HepG2 (cell line): Measurements from ENCODE around the gene BAIAP2L1. TPM values are rescaled to one million over a fixed set of nuclear protein-coding genes. Genes with fewer than 3 reads are reported as not detected.

Experiments
- ATAC-seq: fragments of 200-7000 bp; cut with Tn5 transposase; 3 replicates; pipeline ENCODE4 v1.9.1; 2020; ENCODE audit warnings: mild to moderate bottlenecking, moderate library complexity
- BruUV-seq: library from RNA; stranded (reverse); fragments of 400-500 nt; replicated peaks from 2 replicates; lab custom pipeline; 2021; lab: Mats Ljungman, UMichigan
- CTCF ChIA-PET: fragments of 300-600 bp; formaldehyde crosslinking; extraction: SDS; loops from one replicate; lab custom pipeline; 2021; ENCODE audit warnings: low total read pairs, inconsistent platforms, low intra/inter-chr PET ratio; lab: Yijun Ruan, JAX
- POLR2A ChIA-PET: fragments of 350-600 bp; sonication (Branson Sonifier 250); formaldehyde crosslinking; loops from one replicate; lab custom pipeline; 2020; ENCODE audit warnings: antibody characterized with exemption, inconsistent platforms; lab: Yijun Ruan, JAX
- DNase-seq: peaks from one replicate; pipeline ENCODE4 v3.0.0-alpha.2; 2015; ENCODE audit warnings: low spot score
- FAIRE-seq: peaks from 3 replicates; lab custom pipeline; 2011; peaks lifted over from hg19 to GRCh38; lab: Jason Lieb, UNC
- H2AFZ ChIP-seq: one replicate; pipeline ENCODE4 v1.6.1; 2011; ENCODE audit warnings: low read length, inconsistent platforms
- H3K27ac ChIP-seq: fragments of 300-600 bp; 3 replicates; pipeline ENCODE4 v1.8.0; 2011; ENCODE audit warnings: mixed run types, mild to moderate bottlenecking, mixed read lengths, low read length, inconsistent platforms; ENCODE audit not compliant: insufficient read depth; ENCODE audit errors: extremely low read length
- H3K27me3 ChIP-seq, 2 experiments: fragments of 200-600 bp in 1 of 2; 2 replicates in 1 of 2; 3 replicates in 1 of 2; pipeline versions ENCODE4 v1.6.0 to v1.8.0; 2011; ENCODE audit warnings: low read length in 2 of 2, mild to moderate bottlenecking in 2 of 2, moderate library complexity in 2 of 2, inconsistent platforms in 1 of 2; ENCODE audit not compliant: insufficient read depth in 2 of 2, control insufficient read depth in 1 of 2
- H3K36me3 ChIP-seq, 2 experiments: fragments of 200-600 bp in 1 of 2; replicated peaks in 1 of 2; 2 replicates in 1 of 2; 3 replicates in 1 of 2; pipeline versions ENCODE4 v1.5.1 to v1.8.0; 2011; ENCODE audit warnings: low read length in 2 of 2, inconsistent platforms in 1 of 2; ENCODE audit not compliant: insufficient read depth in 2 of 2, control insufficient read depth in 1 of 2
- H3K4me1 ChIP-seq: 2 replicates; pipeline ENCODE4 v1.5.1; 2012; ENCODE audit warnings: low read length, inconsistent platforms; ENCODE audit not compliant: insufficient read depth
- H3K4me2 ChIP-seq: 2 replicates; pipeline ENCODE4 v1.6.0; 2011; ENCODE audit warnings: low read depth, low read length, inconsistent platforms
- H3K4me3 ChIP-seq, 3 experiments: fragments of 200-600 bp in 1 of 3; sonication (generic), shearing (Covaris generic) in 1 of 3; replicated peaks in 1 of 3; 2 replicates each; pipeline ENCODE4 v1.5.1; 2011 to 2016; ENCODE audit warnings: low read length in 3 of 3, inconsistent platforms in 2 of 3, low read depth in 2 of 3, mild to moderate bottlenecking in 2 of 3, control low read depth in 1 of 3, mixed read lengths in 1 of 3; ENCODE audit not compliant: insufficient read depth in 1 of 3
- H3K79me2 ChIP-seq: one replicate; pipeline ENCODE4 v1.6.1; 2011; ENCODE audit warnings: low read length, inconsistent platforms; ENCODE audit not compliant: insufficient read depth
- H3K9ac ChIP-seq: 2 replicates; pipeline ENCODE4 v1.6.0; 2011; ENCODE audit warnings: mild to moderate bottlenecking, low read depth, low read length, inconsistent platforms; ENCODE audit not compliant: insufficient read depth
- H3K9me3 ChIP-seq: 2 replicates; pipeline ENCODE4 v1.5.1; 2012; ENCODE audit warnings: mild to moderate bottlenecking, low read length
- H4K20me1 ChIP-seq: 2 replicates; pipeline ENCODE4 v1.6.0; 2011; ENCODE audit warnings: inconsistent platforms, mild to moderate bottlenecking, low read length, moderate library complexity; ENCODE audit not compliant: insufficient read depth
- CCDC6 ChIP-seq: sonication (generic); formaldehyde crosslinking; IDR thresholded peaks from 2 replicates; pipeline ENCODE4 v1.8.1; 2022; ENCODE audit warnings: mild to moderate bottlenecking, missing genetic modification reagents, moderate library complexity
- NFE2L2 ChIP-seq: fragments of 150-350 bp; IDR thresholded peaks from 2 replicates; pipeline ENCODE4 v1.6.1; 2014; ENCODE audit warnings: low read length
- SP4 ChIP-seq: sonication (generic); formaldehyde crosslinking; IDR thresholded peaks from 2 replicates; pipeline ENCODE4 v1.8.1; 2023; ENCODE audit warnings: mild to moderate bottlenecking, missing genetic modification reagents
- STAT5B ChIP-seq: sonication (generic); formaldehyde crosslinking; IDR thresholded peaks from 2 replicates; pipeline ENCODE4 v1.4.0; 2020; ENCODE audit warnings: missing genetic modification reagents
- ZNF232 ChIP-seq: sonication (generic); formaldehyde crosslinking; IDR thresholded peaks from 2 replicates; pipeline ENCODE4 v1.4.0; 2020; ENCODE audit warnings: missing genetic modification reagents, borderline replicate concordance
- ZNF619 ChIP-seq: sonication (generic); formaldehyde crosslinking; IDR thresholded peaks from 2 replicates; pipeline ENCODE4 v1.4.0; 2020; ENCODE audit warnings: mild to moderate bottlenecking, missing genetic modification reagents
- WGBS: methylation state at CpG from one replicate; pipeline ENCODE4 v1.1.6; 2017; ENCODE audit warnings: low lambda C conversion rate; 5-methylcytosine and 5-hydroxymethylcytosine counted together
- in situ Hi-C: cut with HindIII; loops from 2 replicates; pipeline ENCODE4 v1.10.0; 2017; ENCODE audit warnings: low pct_unique_long_range_greater_than_20kb; ENCODE audit not compliant: extremely low pct_ligation_motif_present
- intact Hi-C: fragments of 100-400 bp; cut with micrococcal nuclease; formaldehyde crosslinking; loops from one replicate; pipeline ENCODE4 v1.10.0; 2022; ENCODE audit not compliant: unreplicated experiment
- polyA plus RNA-seq, 8 experiments: library from polyadenylated mRNA; depleted of rRNA in 3 of 8; stranded (reverse) in 7 of 8; unstranded in 1 of 8; fragments of >200 nt; fragmentation: Illumina TruSeq in 4 of 8; extraction: Trizol in 4 of 8; gene quantifications; 2 replicates each; pipeline versions ENCODE4 v1.2.1 to v1.2.3, GENCODE V29; 2011 to 2016; ENCODE audit warnings: low read depth in 4 of 8, missing spikeins in 1 of 8, mixed read lengths in 1 of 8; ENCODE audit not compliant: insufficient read depth in 1 of 8
- total RNA-seq, 5 experiments: library from RNA; depleted of rRNA; stranded (reverse); fragments of >200 nt; fragmentation: Illumina TruSeq; extraction: Trizol; gene quantifications; 2 replicates each; pipeline ENCODE4 v1.2.3, GENCODE V29; 2016; ENCODE audit warnings: low read depth in 1 of 5
- TF ChIP-seq, protein P1 (sequence below): sonication (generic); formaldehyde crosslinking; IDR thresholded peaks from 2 replicates; pipeline ENCODE4 v1.5.1; 2020; ENCODE audit warnings: missing genetic modification reagents, mild to moderate bottlenecking, borderline replicate concordance
- TF ChIP-seq, protein P2 (sequence below), 2 experiments: IDR thresholded peaks; 2 replicates each; pipeline ENCODE4 v1.6.1; 2011 to 2012; ENCODE audit warnings: low read length in 2 of 2, borderline replicate concordance in 1 of 2, low read depth in 1 of 2, mild to moderate bottlenecking in 1 of 2, moderate library complexity in 1 of 2
- TF ChIP-seq, protein P3 (sequence below): sonication (generic); formaldehyde crosslinking; IDR thresholded peaks from 2 replicates; pipeline ENCODE4 v1.8.1; 2023; ENCODE audit warnings: mild to moderate bottlenecking, missing genetic modification reagents
- TF ChIP-seq, protein P4 (sequence below): sonication (generic); formaldehyde crosslinking; IDR thresholded peaks from 2 replicates; pipeline ENCODE4 v1.4.0; 2020; ENCODE audit warnings: missing genetic modification reagents; ENCODE audit errors: not compliant biosample characterization

Gene BAIAP2L1
- total and polyA plus RNA-seq, 2 of the 13 experiments (the other 11 are each of a cell fraction or from before 2014, with no cell fraction given), result 13.0 to 21.5 TPM

DNA sequence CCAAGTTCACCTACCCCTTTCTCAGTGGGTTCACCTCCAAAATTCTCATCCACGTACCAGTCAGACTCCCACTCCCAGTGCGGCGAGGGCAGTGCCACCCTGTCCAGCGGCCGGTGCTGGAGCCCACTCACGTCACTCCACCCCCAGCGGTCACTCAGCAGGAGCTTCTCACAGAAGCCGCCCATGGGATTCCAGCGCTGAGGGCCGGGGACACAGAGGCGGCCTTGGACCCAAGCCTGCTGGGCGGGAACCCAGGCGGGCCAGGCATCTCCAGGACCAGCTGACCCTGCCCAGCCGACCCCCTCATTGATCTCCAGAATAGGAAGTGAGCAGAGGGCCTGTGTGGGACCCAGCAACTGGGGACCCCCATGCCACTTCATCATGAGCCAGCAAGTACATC is 156.0 kb downstream of the BAIAP2L1 start:
- Histone ChIP-seq H3K27ac (no peak overlapping the region), H3K9me3 (no peaks in the 10 kb centered on the region), H3K27me3 (no peaks in the 10 kb centered on the region), H2AFZ (no peak overlapping the region), H3K9ac (no peak overlapping the region), H3K4me1 (no peaks in the 10 kb centered on the region; the same call in none of the 2 replicates), H3K36me3 (no peaks in the 10 kb centered on the region), H4K20me1 (no peaks in the 10 kb centered on the region), H3K4me3 (no peak overlapping the region), H3K4me2 (no peak overlapping the region), H3K79me2 (no peaks in the 10 kb centered on the region)
- intact Hi-C loops, result no loop called here
- POLR2A ChIA-PET, result no interaction called here
- ATAC-seq (no peak), DNase-seq (no peak), FAIRE-seq (no peak)
- CTCF ChIA-PET, result no interaction called here
- in situ Hi-C loops, result loop anchor here (5.0 kb wide), 1 partner anchor 228 kb away; no protein-coding TSS in a partner anchor
- BruUV-seq, result no TSS peak
- WGBS, result 92% methylated on average over 12 of the region's 14 CpGs
- no peak for TF ChIP-seq ZNF619 (CRISPR knock-in tag)
- TF ChIP-seq, protein P1, sequence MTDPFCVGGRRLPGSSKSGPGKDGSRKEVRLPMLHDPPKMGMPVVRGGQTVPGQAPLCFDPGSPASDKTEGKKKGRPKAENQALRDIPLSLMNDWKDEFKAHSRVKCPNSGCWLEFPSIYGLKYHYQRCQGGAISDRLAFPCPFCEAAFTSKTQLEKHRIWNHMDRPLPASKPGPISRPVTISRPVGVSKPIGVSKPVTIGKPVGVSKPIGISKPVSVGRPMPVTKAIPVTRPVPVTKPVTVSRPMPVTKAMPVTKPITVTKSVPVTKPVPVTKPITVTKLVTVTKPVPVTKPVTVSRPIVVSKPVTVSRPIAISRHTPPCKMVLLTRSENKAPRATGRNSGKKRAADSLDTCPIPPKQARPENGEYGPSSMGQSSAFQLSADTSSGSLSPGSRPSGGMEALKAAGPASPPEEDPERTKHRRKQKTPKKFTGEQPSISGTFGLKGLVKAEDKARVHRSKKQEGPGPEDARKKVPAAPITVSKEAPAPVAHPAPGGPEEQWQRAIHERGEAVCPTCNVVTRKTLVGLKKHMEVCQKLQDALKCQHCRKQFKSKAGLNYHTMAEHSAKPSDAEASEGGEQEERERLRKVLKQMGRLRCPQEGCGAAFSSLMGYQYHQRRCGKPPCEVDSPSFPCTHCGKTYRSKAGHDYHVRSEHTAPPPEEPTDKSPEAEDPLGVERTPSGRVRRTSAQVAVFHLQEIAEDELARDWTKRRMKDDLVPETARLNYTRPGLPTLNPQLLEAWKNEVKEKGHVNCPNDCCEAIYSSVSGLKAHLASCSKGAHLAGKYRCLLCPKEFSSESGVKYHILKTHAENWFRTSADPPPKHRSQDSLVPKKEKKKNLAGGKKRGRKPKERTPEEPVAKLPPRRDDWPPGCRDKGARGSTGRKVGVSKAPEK (CRISPR knock-in tag), result no peak

DNA sequence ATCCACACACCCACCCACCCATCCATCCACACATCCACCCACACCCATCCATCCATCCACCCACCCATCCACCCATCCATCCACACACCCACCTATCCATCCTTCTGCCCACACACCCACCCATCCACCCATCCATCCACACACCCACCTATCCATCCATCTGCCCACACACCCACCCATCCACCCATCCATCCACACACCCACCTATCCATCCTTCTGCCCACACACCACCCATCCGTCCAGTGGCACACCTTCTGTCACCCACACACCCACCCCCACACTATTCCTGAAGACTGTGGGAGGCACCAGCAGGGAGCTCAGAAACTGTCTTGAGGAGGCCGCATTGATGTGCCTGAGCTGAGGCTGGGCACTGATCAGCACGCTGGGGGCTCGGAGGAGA is 158.0 kb downstream of the BAIAP2L1 start:
- H3K27ac ChIP-seq, result no peak overlapping the region
- H3K4me1 ChIP-seq, result no peaks in the 10 kb centered on the region
- no peaks in the 10 kb centered on the region for H4K20me1 ChIP-seq
- H3K9me3 ChIP-seq, result no peaks in the 10 kb centered on the region
- no peak overlapping the region for H3K4me2 ChIP-seq
- H3K27me3 ChIP-seq, result no peaks in the 10 kb centered on the region
- no peaks in the 10 kb centered on the region for H3K79me2 ChIP-seq
- FAIRE-seq, result no peak
- ATAC-seq, result no peak
- in situ Hi-C loops, result loop anchor here (5.0 kb wide), 1 partner anchor 226 kb away; no protein-coding TSS in a partner anchor
- no peak for DNase-seq
- no peak overlapping the region for H3K4me3 ChIP-seq
- ChIA-PET POLR2A (no interaction called here), CTCF (no interaction called here)
- intact Hi-C loops, result no loop called here
- H3K9ac ChIP-seq, result no peak overlapping the region
- BruUV-seq, result no TSS peak
- H3K36me3 ChIP-seq, result no peaks in the 10 kb centered on the region; a peak in 1 of 5 replicates
- no peak overlapping the region for H2AFZ ChIP-seq
- WGBS, result 91% methylated on average over 4 of the region's 4 CpGs
- TF ChIP-seq, protein P2, sequence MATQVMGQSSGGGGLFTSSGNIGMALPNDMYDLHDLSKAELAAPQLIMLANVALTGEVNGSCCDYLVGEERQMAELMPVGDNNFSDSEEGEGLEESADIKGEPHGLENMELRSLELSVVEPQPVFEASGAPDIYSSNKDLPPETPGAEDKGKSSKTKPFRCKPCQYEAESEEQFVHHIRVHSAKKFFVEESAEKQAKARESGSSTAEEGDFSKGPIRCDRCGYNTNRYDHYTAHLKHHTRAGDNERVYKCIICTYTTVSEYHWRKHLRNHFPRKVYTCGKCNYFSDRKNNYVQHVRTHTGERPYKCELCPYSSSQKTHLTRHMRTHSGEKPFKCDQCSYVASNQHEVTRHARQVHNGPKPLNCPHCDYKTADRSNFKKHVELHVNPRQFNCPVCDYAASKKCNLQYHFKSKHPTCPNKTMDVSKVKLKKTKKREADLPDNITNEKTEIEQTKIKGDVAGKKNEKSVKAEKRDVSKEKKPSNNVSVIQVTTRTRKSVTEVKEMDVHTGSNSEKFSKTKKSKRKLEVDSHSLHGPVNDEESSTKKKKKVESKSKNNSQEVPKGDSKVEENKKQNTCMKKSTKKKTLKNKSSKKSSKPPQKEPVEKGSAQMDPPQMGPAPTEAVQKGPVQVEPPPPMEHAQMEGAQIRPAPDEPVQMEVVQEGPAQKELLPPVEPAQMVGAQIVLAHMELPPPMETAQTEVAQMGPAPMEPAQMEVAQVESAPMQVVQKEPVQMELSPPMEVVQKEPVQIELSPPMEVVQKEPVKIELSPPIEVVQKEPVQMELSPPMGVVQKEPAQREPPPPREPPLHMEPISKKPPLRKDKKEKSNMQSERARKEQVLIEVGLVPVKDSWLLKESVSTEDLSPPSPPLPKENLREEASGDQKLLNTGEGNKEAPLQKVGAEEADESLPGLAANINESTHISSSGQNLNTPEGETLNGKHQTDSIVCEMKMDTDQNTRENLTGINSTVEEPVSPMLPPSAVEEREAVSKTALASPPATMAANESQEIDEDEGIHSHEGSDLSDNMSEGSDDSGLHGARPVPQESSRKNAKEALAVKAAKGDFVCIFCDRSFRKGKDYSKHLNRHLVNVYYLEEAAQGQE (IDR thresholded peaks at IDR 0.05; ENCODE audit: borderline replicate concordance in 1 of 2, low read depth in 1 of 2, low read length in 2 of 2), result no peak
- no peak for TF ChIP-seq STAT5B (CRISPR knock-in tag)
- TF ChIP-seq, protein P3, sequence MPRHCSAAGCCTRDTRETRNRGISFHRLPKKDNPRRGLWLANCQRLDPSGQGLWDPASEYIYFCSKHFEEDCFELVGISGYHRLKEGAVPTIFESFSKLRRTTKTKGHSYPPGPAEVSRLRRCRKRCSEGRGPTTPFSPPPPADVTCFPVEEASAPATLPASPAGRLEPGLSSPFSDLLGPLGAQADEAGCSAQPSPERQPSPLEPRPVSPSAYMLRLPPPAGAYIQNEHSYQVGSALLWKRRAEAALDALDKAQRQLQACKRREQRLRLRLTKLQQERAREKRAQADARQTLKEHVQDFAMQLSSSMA (CRISPR knock-in tag), result no peak
- no peak for TF ChIP-seq SP4 (CRISPR knock-in tag)
- no peak for TF ChIP-seq NFE2L2
- no peak for TF ChIP-seq ZNF232
- TF ChIP-seq CCDC6 (CRISPR knock-in tag), result no peak
- TF ChIP-seq, protein P4, sequence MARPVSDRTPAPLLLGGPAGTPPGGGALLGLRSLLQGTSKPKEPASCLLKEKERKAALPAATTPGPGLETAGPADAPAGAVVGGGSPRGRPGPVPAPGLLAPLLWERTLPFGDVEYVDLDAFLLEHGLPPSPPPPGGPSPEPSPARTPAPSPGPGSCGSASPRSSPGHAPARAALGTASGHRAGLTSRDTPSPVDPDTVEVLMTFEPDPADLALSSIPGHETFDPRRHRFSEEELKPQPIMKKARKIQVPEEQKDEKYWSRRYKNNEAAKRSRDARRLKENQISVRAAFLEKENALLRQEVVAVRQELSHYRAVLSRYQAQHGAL (CRISPR knock-in tag), result no peak
